Measurements from ENCODE around the gene CYP8B1. TPM values are rescaled to one million over a fixed set of nuclear protein-coding genes. Genes with fewer than 3 reads are reported as not detected.

Gene CYP8B1, protein sequence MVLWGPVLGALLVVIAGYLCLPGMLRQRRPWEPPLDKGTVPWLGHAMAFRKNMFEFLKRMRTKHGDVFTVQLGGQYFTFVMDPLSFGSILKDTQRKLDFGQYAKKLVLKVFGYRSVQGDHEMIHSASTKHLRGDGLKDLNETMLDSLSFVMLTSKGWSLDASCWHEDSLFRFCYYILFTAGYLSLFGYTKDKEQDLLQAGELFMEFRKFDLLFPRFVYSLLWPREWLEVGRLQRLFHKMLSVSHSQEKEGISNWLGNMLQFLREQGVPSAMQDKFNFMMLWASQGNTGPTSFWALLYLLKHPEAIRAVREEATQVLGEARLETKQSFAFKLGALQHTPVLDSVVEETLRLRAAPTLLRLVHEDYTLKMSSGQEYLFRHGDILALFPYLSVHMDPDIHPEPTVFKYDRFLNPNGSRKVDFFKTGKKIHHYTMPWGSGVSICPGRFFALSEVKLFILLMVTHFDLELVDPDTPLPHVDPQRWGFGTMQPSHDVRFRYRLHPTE
- total RNA-seq (2022; extraction: Qiagen RNA extraction; ENCODE audit: low read depth), result not detected in 5 replicates

DNA sequence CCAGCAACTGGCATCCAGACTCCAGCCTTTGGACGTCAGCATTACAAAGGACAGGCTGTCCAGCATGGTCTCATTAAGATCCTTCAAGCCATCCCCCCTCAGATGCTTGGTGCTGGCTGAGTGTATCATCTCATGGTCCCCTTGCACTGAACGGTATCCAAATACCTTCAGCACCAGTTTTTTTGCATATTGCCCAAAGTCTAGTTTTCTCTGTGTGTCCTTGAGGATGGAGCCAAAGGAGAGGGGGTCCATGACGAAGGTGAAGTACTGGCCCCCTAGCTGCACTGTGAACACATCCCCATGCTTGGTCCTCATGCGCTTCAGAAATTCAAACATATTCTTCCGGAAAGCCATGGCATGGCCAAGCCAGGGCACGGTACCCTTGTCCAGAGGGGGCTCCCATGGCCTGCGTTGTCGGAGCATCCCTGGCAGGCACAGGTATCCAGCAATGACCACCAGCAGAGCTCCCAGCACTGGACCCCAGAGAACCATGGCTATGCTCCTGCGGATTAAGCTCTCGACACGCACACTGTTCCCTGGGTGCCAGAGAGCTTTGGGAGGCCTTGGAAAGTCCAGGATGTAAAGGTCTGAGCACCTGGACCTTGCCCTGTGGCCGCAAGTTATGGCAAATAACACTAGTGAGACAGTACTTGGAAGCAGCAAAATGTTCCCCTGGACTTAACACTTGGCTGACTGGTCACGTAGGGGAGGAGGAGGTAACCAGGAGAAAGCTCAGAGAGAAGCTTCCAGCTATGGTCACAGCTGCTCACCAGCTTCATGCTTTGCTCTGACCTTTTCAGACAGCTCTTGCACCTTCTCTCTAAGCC lies at the start of gene CYP8B1:
Gene CYP8B1, minus strand, starts transcription at position 555 of the 827 bp plus-strand sequence. Its CDS starts 63 bp downstream, at position 492.

DNA sequence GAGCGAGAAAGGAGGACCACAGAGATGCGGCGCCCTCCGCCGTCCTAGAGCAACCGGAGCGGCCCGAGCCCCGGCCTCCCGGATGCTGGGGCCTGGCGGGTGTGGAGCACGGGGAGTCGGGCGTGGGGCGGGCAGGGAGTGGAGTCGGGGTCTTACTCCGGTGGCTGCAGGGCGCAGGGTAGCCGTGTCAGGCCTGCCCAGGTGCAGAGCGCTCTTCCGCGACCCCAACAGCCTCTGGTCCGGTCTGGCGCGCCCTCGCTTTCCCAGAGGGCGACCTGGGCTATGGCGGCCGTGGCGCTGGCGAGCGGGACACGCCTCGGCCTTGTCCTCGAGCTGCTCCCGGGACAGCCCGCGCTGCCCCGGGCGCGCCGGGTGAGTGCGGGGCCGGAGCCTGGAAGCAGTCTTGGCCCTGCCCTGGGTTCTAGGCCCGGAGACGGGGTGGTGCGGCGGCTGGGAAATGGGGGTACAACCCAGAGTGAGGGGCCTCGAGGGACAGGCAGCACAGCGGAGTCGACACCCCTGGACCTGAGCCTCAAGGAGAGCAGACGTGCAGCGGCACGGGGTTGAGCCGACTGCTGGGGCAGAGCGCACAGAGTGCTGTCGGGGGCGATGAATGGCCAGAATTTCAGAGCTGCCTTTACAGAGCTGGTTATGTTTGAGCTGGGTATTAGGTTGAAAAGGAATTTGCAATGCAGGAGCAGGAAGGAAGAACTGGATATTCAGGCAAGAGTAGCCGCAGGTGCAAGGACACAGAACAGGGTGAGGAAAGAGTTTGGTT lies 30.6 kb upstream of the CYP8B1 start, which contains the start of gene ZNF662:
Gene ZNF662, plus strand, starts transcription at position 73 of the 778 bp plus-strand sequence. CDS start 1,973 bp downstream, outside the sequence.

Other genes starting within 250 kb of the CYP8B1 start
- 6.0 to 7.4 TPM (median 6.5 TPM) in 5 replicates for gene ZBTB47, start 222.2 kb downstream of the CYP8B1 start, total RNA-seq (2022; extraction: Qiagen RNA extraction; ENCODE audit: low read depth)
- gene KLHL40, start 190.3 kb downstream of the CYP8B1 start, total RNA-seq (2022; extraction: Qiagen RNA extraction; ENCODE audit: low read depth), result not detected in 5 replicates
- gene HHATL, start 173.1 kb downstream of the CYP8B1 start, total RNA-seq (2022; extraction: Qiagen RNA extraction; ENCODE audit: low read depth), result 0.30 TPM in 1 of 5 replicates, not detected in the others
- gene CCDC13, start 102.6 kb downstream of the CYP8B1 start, total RNA-seq (2022; extraction: Qiagen RNA extraction; ENCODE audit: low read depth), result 0.40 to 0.79 TPM (median 0.58 TPM) in 5 replicates
- gene HIGD1A, start 71.4 kb downstream of the CYP8B1 start, total RNA-seq (2022; extraction: Qiagen RNA extraction; ENCODE audit: low read depth), result 71.6 to 94.3 TPM (median 78.6 TPM) in 5 replicates
- gene ACKR2, start 66.4 kb downstream of the CYP8B1 start, total RNA-seq (2022; extraction: Qiagen RNA extraction; ENCODE audit: low read depth), result 0.07 TPM in 1 of 5 replicates, not detected in the others
- gene ZNF662, start 30.3 kb upstream of the CYP8B1 start, total RNA-seq (2022; extraction: Qiagen RNA extraction; ENCODE audit: low read depth), result not detected in 5 replicates
- gene GASK1A, start 103.4 kb upstream of the CYP8B1 start, total RNA-seq (2022; extraction: Qiagen RNA extraction; ENCODE audit: low read depth), result not detected in 5 replicates
- 6.6 to 9.5 TPM (median 8.3 TPM) in 5 replicates for gene POMGNT2, start 230.2 kb upstream of the CYP8B1 start, total RNA-seq (2022; extraction: Qiagen RNA extraction; ENCODE audit: low read depth)

Data from A549 treated with DMSO at 1 μM for 4 hours (cell line).